ENCODE measurements around the gene CYP4F12.
"Not testable (repeated sequence)": the region's sequence is repeated elsewhere in the genome, so short reads cannot be mapped to it uniquely, and the experiment has no call there.

CYP4F12 gene

GRCh38 chr19:15651791-15652190 is 21.1 kb upstream of the CYP4F12 start:
- no peak for DNase-seq

DNA sequence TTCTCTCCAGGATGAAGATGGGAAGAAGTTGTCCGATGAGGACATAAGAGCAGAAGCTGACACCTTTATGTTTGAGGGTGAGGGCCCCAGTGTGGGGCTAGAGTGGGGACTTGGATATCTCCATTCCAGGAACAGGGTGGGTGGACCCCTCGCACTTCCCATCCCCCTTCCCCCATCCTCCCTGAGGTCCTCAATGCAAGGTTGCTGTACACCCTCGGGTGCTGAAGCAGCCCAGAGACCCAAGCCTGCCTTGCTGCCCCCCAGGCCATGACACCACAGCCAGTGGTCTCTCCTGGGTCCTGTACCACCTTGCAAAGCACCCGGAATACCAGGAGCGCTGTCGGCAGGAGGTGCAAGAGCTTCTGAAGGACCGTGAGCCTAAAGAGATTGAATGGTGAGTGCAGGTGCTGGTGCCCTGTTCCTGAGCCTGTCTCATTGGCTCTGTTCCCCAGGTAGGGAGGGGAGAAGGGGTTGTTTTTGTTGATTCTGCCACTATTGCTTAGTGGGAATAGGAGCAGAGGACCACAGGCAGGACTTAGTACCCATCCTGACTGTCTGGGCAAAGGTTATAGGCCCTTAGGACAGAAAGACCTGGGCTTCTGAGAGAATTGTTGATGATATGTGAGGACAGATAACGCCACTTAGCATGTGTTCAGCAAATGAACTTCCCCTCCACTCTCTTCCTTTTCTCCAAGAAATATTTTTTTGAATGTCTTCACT is 20.2 kb upstream of the CYP4F12 start:
- DNase-seq, result no peak

GRCh38 chr19:15656467-15656866 is 16.4 kb upstream of the CYP4F12 start:
- no peak for DNase-seq

- DNase-seq, result no peak
Measured at GRCh38 chr19:15663247-15663646, 9.6 kb upstream of the CYP4F12 start.

DNA sequence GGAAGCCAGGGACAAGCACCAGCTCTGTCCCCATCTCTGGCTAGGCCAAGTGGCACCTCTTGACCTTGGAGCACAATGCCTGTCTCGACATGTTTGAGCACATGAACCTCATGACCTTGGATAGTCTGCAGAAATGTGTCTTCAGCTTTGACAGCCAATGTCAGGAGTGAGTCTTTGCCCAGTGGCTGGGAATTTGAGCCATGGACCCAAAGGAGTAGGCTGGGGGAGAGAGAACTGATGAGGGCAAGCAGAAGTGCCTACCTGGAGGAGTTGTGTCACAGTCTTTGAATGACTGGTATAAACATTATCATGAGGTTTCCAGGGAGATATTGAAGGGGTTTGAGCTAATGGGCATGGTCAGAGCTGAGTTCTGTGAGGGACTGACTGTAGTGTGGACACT is 6.7 kb upstream of the CYP4F12 start:
- DNase-seq, result no peak

GRCh38 chr19:15666883-15667282 is 6.0 kb upstream of the CYP4F12 start:
- DNase-seq, result no peak

DNA sequence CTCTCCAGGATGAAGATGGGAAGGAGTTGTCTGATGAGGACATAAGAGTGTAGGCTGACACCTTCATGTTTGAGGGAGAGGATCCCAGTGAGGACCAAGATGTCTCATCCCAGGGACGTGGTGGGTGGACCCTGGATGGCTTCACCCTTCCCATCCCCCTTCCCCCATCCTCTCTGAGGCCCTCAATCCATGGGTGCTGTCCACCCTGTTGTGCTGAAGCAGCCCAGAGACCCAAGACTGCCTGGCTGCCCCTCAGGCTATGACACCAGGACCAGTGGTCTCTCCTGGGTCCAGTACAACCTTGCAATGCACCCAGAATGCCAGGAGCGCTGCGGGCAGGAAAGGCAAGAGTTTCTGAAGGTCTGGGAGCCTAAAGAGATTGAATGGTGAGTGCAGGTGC is 3.4 kb upstream of the CYP4F12 start:
- no peak for DNase-seq

DNA sequence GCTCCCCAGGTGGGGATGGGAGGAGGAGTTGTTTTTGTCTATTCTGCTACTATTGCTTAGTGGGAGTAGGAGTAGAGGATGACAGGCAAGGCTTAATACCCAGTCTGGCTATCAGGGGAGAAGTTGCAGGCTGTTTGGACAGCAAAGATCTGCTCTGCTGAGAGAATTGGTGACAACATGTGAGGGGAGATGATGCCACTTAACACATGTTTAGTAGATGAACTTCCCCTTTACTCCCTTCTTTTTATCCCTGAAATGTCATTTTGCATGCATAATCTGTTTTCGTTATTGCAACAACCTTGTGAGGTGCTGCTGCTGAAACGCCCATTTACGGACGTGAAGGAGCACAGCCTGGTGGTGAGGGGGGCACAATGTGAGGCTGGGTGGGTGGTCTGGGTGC is 3.0 kb upstream of the CYP4F12 start:
- DNase-seq, result no peak

- no peak for DNase-seq
Measured at GRCh38 chr19:15671237-15671821, 1.6 kb upstream of the CYP4F12 start.

- DNase-seq, result no peak
Measured at GRCh38 chr19:15671891-15672579, 852 bp upstream of the CYP4F12 start.

- no peak for DNase-seq
Measured at GRCh38 chr19:15673176-15673654, 328 bp downstream of the CYP4F12 start.

DNA sequence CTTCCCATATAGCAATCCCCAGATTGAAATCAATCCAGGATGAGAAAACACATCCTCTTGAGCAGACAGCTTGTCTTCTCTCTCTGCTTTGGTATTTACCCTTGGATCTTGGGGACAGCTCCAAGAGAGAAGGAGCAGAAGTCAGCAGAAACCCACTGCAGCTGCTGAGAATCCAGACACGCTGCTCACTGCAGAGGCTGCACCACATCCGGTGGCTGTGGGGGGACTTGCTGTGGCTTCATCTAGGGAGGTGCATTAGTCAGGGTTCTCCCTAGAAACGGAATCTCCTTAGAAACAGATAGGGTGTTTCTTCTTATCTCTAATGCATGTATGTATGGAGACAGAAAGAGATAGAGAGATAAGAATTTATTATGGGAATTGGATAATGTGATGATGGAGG is 2.7 kb downstream of the CYP4F12 start:
- no peak for DNase-seq

DNA sequence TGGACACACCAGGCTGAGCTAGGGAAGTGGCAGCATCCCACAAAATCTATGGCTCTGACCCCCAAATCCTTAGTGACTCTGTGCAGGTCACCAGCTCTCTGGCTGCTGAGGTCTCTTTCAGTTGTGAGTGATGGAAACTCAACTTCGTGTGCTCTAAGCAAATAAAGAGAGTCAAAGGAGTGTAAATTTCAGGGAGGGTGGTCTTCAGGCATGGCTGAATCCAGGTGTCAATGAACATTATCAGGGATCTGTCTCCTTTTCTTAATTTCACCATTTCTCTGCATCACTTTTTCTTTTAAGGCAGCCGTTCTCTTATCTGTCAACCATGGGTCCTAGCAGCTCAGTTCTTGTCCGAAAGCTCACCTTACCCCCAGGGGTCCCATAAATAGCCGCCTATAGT is 6.2 kb downstream of the CYP4F12 start:
- no peak for DNase-seq

DNA sequence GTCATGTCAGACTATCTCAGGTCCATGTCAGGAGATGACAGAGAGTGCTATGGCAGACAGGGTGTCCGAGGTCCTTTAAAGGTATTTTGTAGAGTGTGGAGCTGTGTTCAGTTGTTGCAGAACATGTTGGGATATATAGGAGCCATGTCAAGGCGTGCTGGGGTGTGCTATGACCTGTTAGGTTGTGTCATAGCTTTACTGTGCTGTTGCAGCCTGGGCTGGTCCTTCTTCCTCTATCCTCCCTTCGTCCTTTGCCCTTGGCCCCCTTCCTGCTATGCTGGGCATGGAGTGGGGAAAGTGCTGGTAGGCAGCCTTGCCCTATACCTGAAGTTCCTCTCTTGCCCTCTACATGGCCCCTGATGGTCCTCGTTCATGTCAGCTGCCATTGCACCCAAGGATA is 7.0 kb downstream of the CYP4F12 start:
- DNase-seq, result not testable (repeated sequence)

- no peak for DNase-seq
Measured at GRCh38 chr19:15680478-15681322, 7.8 kb downstream of the CYP4F12 start.

GRCh38 chr19:15683411-15683810 is 10.5 kb downstream of the CYP4F12 start:
- no peak for DNase-seq

DNA sequence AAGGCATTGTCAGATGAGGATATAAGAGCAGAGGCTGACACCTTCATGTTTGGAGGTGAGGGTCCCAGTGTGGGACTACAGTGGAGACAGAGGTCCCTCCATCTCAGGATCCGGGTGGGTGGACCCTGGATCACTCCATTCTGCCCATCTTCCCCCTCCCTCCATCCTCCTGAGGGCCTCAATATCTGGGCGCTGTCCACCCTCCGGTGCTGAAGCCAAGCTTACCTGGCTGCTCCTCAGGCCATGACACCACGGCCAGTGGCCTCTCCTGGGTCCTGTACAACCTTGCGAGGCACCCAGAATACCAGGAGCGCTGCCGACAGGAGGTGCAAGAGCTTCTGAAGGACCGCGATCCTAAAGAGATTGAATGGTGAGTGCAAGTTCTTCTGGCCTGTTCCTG is 11.9 kb downstream of the CYP4F12 start:
- no peak for DNase-seq

DNA sequence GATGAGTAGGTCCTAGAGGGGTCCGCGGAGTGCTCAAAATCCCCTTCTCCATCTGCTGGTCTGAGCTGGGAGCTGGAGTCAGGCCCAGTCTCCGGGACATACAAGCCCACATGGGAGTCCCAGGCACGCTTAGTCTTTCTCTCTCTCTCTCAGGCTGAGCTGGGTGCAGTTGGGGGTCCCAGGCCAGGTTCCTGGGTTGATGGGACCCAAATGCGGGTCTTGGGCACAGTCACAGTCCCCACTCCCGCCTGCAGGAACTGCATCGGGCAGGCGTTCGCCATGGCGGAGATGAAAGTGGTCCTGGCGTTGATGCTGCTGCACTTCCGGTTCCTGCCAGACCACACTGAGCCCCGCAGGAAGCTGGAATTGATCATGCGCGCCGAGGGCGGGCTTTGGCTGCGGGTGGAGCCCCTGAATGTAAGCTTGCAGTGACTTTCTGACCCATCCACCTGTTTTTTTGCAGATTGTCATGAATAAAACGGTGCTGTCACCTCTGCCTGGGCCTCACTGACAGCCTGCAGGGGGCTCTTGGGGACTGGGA is 23.8 kb downstream of the CYP4F12 start:
- no peak for DNase-seq

GRCh38 chr19:15701757-15702533 is 29.1 kb downstream of the CYP4F12 start:
- no peak for DNase-seq

GRCh38 chr19:15702534-15702930 is 29.6 kb downstream of the CYP4F12 start:
- DNase-seq, result no peak

DNA sequence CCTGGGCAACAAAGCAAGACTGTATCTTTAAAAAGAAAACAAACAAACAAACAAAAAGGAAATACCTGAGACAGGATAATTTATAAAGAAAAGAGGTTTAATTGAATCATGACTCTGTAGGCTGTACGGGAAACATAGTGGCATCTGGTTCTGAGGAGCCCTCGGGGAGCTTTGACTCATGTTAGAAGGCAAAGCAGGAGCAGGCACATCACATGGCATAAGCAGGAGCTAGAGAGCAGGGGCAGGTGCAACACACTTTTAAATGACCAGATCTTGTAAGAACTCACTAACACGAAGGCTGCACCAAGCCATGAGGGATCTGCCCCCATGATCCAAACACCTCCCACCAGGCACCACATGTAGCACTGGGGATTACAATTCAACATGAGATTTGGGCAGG is 41.8 kb downstream of the CYP4F12 start:
- DNase-seq, result no peak

- DNase-seq, result no peak
Measured at GRCh38 chr19:15715642-15716041, 42.8 kb downstream of the CYP4F12 start.
